Hair follicle dermal papilla cell (primary cell): ENCODE measurements around the gene CD34. TPM values are rescaled to one million over a fixed set of nuclear protein-coding genes. Genes with fewer than 3 reads are reported as not detected.

Source experiments
- total RNA-seq: library from RNA; depleted of rRNA; stranded (reverse); fragments of >200 nt; gene quantifications from 2 replicates; pipeline ENCODE4 v1.2.3, GENCODE V29; 2012

CD34 gene, protein sequence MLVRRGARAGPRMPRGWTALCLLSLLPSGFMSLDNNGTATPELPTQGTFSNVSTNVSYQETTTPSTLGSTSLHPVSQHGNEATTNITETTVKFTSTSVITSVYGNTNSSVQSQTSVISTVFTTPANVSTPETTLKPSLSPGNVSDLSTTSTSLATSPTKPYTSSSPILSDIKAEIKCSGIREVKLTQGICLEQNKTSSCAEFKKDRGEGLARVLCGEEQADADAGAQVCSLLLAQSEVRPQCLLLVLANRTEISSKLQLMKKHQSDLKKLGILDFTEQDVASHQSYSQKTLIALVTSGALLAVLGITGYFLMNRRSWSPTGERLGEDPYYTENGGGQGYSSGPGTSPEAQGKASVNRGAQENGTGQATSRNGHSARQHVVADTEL
- 1.2 and 1.9 TPM in 2 replicates for total RNA-seq

DNA sequence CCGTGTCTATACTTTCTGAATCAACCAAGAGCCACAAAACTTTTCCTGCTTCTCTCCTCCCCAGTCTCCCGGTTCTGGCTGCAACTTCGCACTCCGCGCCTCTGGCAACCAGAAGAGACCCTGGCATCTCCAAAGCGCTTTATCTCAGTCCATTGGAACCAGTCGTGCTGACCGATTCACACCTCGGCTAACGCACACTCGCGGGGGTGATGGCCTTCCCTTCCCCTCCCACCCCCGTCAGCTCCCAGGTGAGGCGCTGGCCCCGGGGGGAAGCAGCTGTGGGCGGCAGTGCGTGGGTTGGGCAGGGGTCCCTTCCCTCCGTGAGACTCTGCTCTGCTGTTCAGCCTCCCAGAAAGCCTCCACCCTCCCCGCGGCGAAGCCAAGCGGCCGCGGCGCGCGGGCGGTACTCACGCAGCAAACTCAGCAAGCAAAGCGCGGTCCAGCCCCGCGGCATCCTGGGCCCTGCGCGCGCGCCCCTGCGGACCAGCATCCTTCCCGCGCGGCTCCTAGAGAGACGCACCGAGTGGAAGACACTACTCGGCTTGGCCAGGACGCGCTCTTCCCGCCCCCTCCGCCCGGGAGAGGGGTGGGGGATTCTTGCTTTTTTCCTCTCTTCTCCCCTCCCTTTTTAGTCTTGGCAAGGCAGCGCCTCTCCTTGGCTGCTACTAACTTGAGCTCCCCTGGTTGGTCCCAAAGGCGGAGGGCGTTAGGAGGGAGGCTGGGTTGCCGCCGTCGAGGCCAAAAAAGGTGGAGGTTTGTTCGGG, at the start of gene CD34:
TSS of gene CD34 (minus strand) at position 535 of the 764 bp plus-strand sequence. CDS start at position 490, 45 bp downstream.

Other genes with a start within 250 kb of the CD34 start
- gene CD46, start 159.1 kb downstream of the CD34 start, total RNA-seq = 124 and 131 TPM in 2 replicates